GM10266 (cell line): ENCODE measurements around the gene PRSS23.

Source experiments
- DNase-seq: peaks from one replicate; pipeline ENCODE4 v3.0.0; 2012; ENCODE audit errors: extremely low spot score
- CTCF ChIP-seq: IDR thresholded peaks from 2 replicates; pipeline ENCODE4 v1.5.1; 2012; ENCODE audit warnings: mild to moderate bottlenecking, low read depth; ENCODE audit not compliant: control insufficient read depth, insufficient read depth; ENCODE audit errors: missing control alignments

PRSS23 gene

GRCh38 chr11:86848132-86848531, 47.8 kb downstream of the PRSS23 start:
- DNase-seq: no peak
- no peak for TF ChIP-seq CTCF

- DNase-seq: no peak
- TF ChIP-seq CTCF: no peak
Measured at GRCh38 chr11:86849679-86850078, 49.3 kb downstream of the PRSS23 start.
